Gastrocnemius medialis (tissue), 4 donors: ENCODE results near the gene STUB1.

Experiments used
- POLR2A ChIP-seq, 2 donors: fragments of 450-650 bp; IDR thresholded peaks; one replicate each; pipeline ENCODE4 v1.6.1; 2017; ENCODE audit warnings: antibody characterized with exemption in 2 of 2, mild to moderate bottlenecking in 2 of 2, moderate library complexity in 2 of 2
- TF ChIP-seq, protein P1 (sequence below), 5 experiments: fragments of 450-650 bp in 3 of 5; fragments of 200-600 bp in 2 of 5; sonication (generic) in 2 of 5; IDR thresholded peaks in 4 of 5; conservative IDR thresholded peaks in 1 of 5; 1 replicate in 4 of 5; 2 replicates in 1 of 5; pipeline ENCODE4 v1.5.1; 2016 to 2019; ENCODE audit warnings: antibody characterized with exemption in 5 of 5, mild to moderate bottlenecking in 3 of 5, moderate library complexity in 3 of 5

DNA sequence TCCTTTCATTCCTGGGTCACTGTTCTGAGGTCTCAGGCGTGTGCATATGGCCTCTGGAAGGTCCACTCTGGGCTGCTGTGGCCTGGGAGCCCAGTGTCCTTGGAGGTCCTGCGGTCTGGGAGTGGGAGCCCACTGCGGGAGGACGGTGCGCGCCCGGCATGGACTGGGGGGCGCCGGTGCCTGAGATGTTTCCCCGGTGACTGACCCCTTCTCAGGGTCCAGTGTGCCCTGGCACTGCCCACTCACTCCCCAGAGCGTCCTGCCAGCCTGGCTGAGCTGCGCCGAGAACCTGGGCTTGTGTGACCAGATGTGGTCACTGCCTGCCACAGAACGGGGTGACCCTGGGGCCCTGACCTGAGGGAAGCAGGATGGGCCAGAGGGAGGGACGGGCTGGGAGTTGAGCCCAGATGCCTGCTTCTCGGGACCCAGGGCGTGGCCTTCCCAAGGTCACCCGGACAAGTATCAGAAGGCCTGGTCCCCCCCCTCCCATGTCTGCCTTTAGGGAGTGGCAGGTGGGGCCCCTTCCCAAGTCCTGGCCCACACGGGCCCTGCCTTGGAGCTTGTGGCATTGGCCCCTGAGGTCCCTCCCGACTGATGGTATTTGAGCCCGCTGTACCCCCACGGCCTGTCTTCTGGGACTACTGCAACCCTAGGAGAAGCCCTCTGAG, 5.9 kb upstream of the STUB1 start:
- TF ChIP-seq, protein P1, sequence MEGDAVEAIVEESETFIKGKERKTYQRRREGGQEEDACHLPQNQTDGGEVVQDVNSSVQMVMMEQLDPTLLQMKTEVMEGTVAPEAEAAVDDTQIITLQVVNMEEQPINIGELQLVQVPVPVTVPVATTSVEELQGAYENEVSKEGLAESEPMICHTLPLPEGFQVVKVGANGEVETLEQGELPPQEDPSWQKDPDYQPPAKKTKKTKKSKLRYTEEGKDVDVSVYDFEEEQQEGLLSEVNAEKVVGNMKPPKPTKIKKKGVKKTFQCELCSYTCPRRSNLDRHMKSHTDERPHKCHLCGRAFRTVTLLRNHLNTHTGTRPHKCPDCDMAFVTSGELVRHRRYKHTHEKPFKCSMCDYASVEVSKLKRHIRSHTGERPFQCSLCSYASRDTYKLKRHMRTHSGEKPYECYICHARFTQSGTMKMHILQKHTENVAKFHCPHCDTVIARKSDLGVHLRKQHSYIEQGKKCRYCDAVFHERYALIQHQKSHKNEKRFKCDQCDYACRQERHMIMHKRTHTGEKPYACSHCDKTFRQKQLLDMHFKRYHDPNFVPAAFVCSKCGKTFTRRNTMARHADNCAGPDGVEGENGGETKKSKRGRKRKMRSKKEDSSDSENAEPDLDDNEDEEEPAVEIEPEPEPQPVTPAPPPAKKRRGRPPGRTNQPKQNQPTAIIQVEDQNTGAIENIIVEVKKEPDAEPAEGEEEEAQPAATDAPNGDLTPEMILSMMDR (IDR thresholded peaks at IDR 0.05 in 4 of 5, conservative IDR thresholded peaks at IDR 0.05 in 1 of 5): no peak
- no peak for TF ChIP-seq POLR2A (IDR thresholded peaks at IDR 0.05)
